ENCODE data around the gene YOD1. TPM values are rescaled to one million over a fixed set of nuclear protein-coding genes. Genes with fewer than 3 reads are reported as not detected.

The YOD1 gene
- total and polyA plus RNA-seq, 10 of the 15 experiments (the other 5 are each of a cell fraction or from before 2014, with no cell fraction given) = 2.1 to 7.9 (median 5.0) TPM

GRCh38 chr1:207050480-207051190 is 373 bp downstream of the YOD1 start (continued):
- TF ChIP-seq, protein P1, sequence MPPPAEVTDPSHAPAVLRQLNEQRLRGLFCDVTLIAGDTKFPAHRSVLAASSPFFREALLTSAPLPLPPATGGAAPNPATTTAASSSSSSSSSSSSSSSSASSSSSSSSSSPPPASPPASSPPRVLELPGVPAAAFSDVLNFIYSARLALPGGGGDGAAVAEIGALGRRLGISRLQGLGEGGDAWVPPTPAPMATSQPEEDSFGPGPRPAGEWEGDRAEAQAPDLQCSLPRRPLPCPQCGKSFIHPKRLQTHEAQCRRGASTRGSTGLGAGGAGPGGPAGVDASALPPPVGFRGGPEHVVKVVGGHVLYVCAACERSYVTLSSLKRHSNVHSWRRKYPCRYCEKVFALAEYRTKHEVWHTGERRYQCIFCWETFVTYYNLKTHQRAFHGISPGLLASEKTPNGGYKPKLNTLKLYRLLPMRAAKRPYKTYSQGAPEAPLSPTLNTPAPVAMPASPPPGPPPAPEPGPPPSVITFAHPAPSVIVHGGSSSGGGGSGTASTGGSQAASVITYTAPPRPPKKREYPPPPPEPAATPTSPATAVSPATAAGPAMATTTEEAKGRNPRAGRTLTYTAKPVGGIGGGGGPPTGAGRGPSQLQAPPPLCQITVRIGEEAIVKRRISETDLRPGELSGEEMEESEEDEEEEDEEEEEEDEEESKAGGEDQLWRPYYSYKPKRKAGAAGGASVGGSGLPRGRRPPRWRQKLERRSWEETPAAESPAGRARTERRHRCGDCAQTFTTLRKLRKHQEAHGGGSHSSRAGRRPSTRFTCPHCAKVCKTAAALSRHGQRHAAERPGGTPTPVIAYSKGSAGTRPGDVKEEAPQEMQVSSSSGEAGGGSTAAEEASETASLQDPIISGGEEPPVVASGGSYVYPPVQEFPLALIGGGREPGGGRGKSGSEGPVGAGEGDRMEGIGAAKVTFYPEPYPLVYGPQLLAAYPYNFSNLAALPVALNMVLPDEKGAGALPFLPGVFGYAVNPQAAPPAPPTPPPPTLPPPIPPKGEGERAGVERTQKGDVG (CRISPR knock-in tag; IDR thresholded peaks at IDR 0.05) = no peak
- no peak for TF ChIP-seq NRF1 (conservative IDR thresholded peaks at IDR 0.05; ENCODE audit: low read depth, low read length)
- TF ChIP-seq MTA3 (IDR thresholded peaks at IDR 0.05; ENCODE audit: borderline replicate concordance, low read length) = no peak
- no peak for TF ChIP-seq CHD4 (IDR thresholded peaks at IDR 0.05)
- TF ChIP-seq, protein P2, sequence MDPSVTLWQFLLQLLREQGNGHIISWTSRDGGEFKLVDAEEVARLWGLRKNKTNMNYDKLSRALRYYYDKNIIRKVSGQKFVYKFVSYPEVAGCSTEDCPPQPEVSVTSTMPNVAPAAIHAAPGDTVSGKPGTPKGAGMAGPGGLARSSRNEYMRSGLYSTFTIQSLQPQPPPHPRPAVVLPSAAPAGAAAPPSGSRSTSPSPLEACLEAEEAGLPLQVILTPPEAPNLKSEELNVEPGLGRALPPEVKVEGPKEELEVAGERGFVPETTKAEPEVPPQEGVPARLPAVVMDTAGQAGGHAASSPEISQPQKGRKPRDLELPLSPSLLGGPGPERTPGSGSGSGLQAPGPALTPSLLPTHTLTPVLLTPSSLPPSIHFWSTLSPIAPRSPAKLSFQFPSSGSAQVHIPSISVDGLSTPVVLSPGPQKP (IDR thresholded peaks at IDR 0.05; ENCODE audit: low read depth, low read length) = no peak
- TF ChIP-seq NFIC (IDR thresholded peaks at IDR 0.05; ENCODE audit: low read depth, low read length) = no peak
- TF ChIP-seq, protein P3, sequence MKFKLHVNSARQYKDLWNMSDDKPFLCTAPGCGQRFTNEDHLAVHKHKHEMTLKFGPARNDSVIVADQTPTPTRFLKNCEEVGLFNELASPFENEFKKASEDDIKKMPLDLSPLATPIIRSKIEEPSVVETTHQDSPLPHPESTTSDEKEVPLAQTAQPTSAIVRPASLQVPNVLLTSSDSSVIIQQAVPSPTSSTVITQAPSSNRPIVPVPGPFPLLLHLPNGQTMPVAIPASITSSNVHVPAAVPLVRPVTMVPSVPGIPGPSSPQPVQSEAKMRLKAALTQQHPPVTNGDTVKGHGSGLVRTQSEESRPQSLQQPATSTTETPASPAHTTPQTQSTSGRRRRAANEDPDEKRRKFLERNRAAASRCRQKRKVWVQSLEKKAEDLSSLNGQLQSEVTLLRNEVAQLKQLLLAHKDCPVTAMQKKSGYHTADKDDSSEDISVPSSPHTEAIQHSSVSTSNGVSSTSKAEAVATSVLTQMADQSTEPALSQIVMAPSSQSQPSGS (IDR thresholded peaks at IDR 0.05; ENCODE audit: low read length) = no peak
- no peak for TF ChIP-seq CHD1 (IDR thresholded peaks at IDR 0.05; ENCODE audit: low read depth, low read length)
- peak in 1 of 2 experiments; percentile 28; a peak in 1 of 4 replicates for TF ChIP-seq BHLHE40 (IDR thresholded peaks at IDR 0.05; ENCODE audit: borderline replicate concordance in 1 of 2, low read depth in 2 of 2, low read length in 1 of 2)
- no peak for TF ChIP-seq FOXM1 (IDR thresholded peaks at IDR 0.05; ENCODE audit: low read depth, low read length)
- no peak for TF ChIP-seq KDM1A (IDR thresholded peaks at IDR 0.05; ENCODE audit: borderline replicate concordance)
- TF ChIP-seq ZNF24 (IDR thresholded peaks at IDR 0.05) = no peak
- no peak for TF ChIP-seq ZBTB33 (IDR thresholded peaks at IDR 0.05)
- TF ChIP-seq BRCA1 (IDR thresholded peaks at IDR 0.05; ENCODE audit: low read depth, low read length) = peak; percentile 85
- no peak for TF ChIP-seq PAX8 (IDR thresholded peaks at IDR 0.05)
- TF ChIP-seq ZNF207 (IDR thresholded peaks at IDR 0.05; ENCODE audit: borderline replicate concordance) = peak; percentile 57; the same call in 1 of the 2 replicates
- peak; percentile 78 for TF ChIP-seq IKZF1 (conservative IDR thresholded peaks at IDR 0.05)
- no peak for TF ChIP-seq SMAD1 (IDR thresholded peaks at IDR 0.05; ENCODE audit: low read depth, partially characterized antibody)
- TF ChIP-seq SREBF1 (IDR thresholded peaks at IDR 0.05; ENCODE audit: low read length) = no peak
